HuH-7.5 (cell line): ENCODE data around the gene PUSL1.

Source experiments
- DNase-seq: peaks from one replicate; pipeline ENCODE4 v3.0.0; 2011; ENCODE audit warnings: low spot score

The PUSL1 gene

DNA sequence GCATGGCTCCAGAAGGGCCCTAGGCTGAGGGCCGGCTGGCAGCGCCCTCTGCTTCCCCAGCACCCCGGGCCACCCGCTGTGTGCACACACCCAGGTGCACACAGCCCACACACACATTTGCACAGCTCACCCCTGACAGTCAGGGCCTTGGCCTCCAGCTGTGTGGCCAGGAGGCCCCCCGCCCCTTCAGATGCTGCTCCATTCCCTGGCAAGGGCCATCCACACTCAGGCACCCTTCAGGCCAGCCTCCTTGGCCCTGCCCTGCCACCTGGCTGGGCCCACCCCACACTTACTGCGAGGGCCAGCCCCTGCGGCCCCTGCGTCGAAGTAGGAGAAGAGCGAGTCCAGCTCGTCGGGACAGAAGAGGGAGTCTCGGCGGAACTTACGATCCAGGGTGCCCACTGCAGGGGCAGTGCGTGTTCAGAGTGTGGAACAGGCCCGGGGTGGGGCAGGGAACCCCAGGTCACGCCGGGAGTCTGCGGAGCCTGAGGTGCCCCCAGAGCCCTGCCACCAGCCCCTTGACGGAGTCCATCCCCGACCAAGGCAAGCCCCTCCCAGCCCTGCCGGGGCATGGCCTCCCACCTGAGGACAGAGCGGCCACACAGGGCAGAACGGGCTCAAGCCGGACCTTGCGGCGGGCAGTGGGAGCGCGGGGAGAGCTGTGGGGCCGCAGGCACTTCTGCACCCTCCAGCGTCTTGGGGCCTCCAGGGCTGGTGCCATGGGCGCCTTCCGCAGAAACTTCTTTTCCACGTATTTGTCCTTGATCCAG lies 13.1 kb upstream of the PUSL1 start:
- no peak for DNase-seq

DNA sequence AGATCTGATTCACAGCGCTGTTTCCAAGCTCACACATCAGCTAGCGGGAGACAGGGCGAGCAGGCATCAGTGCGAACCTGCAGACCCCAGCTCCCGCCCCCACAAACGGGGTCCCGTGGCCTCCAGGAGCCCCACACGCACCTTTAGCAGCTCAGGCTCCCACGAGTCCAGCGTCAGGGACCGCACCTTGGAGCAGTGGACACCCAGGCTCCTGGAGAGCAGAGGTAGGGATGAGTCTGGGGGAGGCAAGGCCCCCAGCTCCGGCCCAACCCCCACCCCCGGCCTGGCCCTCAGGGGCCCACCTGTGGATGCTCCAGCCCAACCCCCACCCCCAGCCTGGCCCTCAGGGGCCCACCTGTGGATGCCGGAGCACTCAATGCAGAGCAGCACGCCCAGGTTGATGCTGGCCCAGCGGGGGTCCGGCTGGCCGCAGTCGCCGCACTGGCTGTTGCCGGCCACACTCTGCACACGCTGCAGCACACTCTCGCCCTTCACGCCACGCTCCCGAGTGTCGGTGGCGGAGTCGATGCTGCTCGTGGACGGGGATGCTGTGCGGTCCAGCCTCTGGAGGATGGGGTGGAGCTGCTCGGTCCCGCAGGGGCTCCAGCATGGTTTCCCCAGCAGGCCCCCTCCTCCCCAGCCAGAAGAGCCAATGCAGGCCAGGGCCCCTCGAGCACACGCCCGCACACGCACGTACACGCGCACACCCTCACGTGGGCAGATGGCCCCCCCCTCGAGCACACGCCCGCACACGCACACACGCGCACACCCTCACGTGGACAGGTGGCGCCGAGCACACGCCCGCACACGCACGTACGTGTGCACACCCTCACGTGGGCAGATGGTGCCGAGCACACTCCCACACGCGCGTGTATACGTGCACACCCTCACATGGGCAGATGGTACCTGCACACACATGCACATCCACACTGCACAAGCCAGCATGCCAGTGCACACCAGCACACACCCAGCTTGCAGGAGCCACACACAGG lies 12.0 kb upstream of the PUSL1 start:
- DNase-seq = no peak

DNA sequence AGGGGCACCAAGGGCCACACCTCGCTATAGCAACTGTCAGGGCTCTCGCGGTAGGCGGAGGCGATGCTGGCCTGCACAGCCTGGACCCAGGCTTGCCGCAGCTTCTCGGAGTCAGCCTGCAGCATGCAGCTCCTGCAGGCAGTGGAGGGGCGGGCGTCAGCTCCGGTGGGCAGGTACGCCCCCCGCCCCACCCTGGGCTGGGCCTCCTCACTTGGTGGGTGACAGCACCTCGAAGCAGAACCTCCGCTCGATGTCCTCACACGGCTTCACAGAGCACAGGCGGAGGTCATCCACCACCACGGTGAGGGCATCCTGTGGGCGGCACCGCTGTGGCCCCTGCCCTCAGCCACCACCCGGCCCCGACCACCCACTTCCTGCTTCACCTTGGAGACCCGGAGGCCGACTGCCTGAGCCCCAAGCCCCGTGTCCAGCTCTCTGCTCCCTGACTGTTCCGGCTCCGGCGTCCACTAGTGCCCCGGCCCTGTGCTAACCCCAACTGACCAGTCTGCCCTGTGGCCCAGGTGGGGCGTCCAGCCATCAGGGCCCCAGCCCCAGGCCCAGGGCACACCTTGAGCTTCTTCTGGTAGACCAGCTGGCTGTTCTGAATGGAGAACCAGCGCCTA lies 10.5 kb upstream of the PUSL1 start:
- DNase-seq = no peak

- no peak for DNase-seq
Observed at GRCh38 chr1:1298861-1299685, 9.3 kb upstream of the PUSL1 start.

GRCh38 chr1:1299686-1300351 lies 8.6 kb upstream of the PUSL1 start:
- no peak for DNase-seq

DNA sequence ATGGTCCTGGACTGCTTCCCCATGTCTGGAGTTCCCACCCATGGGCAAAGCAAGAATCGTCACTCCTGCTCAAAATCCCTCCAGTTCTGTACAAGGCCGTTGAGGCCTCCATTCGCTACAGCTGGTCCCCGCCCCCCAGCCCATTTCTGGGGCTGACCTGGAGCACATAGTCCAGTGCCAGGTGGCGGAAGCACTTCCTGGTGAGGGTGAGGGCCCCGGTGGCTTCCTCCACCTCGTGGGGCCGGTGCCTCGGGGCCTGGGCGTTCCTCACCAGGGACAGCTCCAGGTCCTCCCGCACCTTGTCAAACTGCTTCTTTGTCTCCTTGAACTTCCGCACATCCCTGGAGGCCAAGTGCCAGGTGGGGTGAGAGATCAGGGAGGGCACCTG lies 8.1 kb upstream of the PUSL1 start:
- no peak for DNase-seq

DNA sequence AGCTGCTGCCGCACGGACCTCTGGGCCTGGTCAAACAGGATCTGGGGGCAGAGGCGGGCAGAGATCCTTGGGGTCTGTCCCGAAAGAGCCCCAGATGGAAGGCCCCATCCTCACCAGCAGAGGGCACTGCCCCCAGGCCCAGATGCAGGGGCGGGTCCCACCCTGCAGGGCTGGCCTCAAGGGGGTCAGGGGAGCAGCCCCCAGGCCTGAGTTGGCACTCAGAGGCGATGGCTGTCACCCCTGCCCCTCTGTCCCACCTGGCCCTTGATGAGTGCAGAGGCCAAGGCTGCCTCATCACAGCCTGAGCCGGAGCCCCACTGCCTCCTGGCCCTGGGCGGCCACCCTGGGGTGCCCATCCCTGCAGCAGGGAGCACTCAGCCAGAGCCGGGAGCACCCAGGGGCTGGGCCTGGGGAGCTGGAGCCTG lies 6.4 kb upstream of the PUSL1 start:
- peak; percentile 74 for DNase-seq

DNA sequence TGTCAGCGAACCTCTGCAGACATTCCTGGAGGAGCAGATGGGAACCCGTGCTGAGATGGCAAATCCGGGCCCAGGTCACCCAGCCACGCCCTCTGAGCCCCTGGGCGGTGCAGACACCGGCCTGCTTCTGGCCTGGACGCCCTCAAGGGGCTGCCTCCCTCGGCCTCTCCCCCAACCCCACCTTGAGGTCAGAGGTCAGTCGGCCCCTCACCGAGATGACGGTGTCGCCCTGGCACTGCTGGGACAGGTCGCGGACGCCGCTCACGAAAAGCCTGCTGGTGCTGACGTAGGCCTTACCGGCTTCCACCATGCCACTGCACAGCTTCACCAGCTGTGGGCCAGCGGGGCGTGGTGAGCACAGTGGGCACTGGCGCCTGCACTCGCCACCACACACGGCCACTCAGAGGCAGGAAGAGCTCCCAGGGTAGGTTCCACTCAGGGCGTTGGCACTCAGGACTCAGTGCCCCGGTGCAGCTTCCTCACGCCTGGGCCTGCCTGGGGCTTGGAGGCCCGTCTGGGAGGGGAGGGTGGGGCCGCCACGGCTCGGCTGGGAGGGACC lies 5.4 kb upstream of the PUSL1 start:
- no peak for DNase-seq

GRCh38 chr1:1303736-1304135 lies 4.7 kb upstream of the PUSL1 start:
- DNase-seq = no peak

- DNase-seq = no peak
Observed at GRCh38 chr1:1304331-1305299, 3.8 kb upstream of the PUSL1 start.

GRCh38 chr1:1305300-1306069 lies 2.9 kb upstream of the PUSL1 start:
- no peak for DNase-seq

DNA sequence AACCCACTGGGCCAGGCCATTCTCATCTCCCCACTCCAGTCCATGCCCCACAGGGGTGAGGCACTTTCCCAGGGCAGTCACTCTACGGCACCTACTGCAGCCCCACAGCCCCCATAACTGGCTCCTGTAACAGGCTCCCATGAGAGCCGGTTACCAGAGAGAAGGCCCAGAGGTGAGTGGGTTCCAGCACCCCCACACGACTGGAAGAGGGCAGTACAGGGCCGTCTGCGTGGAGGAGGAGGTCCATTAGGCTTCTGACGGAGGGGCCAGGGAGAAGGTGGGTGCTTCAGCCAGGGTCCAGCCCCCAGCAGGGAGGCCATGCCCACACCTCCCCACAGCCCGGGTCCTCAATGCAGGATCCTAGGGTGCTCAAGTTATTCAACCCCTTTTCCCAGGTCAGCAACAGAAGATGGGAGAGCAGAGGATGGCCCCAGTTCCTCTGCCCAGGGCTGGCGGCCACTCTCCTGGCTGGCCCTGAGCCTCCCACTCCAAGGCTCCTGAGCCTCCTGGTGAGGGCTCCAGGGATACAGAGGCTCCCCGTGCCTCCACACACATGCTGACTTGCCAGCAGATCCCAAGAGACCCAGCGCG lies 2.2 kb upstream of the PUSL1 start:
- no peak for DNase-seq

DNA sequence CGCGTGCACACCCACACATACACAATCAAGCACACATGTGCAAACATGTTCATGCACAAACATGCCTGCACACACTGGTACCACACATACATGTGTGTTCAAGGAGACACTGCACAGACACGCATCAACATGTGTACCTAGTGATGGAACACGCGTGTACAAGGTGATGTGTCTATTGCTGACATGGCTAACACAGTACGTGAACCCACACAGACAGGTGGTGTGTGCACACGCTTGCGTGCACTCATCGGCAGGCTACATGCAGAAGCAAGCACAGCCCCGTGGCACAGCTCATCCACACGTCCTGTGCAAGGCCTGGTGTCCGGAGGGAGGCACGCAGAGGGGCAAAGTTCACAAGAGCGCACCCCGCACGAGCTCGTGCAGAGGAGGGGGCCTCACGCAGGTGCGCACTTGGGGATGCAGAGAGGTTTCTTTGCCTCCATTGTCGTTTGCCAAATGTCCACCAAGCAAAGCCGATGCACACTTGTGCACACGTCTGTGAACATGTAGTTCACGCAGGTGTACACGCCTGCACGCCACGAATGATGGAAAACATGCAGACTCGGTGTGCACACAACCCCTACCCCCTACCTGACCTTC lies 1.6 kb upstream of the PUSL1 start:
- no peak for DNase-seq

- peak; percentile 71 for DNase-seq
Observed at GRCh38 chr1:1307261-1307922, 1.0 kb upstream of the PUSL1 start.

DNA sequence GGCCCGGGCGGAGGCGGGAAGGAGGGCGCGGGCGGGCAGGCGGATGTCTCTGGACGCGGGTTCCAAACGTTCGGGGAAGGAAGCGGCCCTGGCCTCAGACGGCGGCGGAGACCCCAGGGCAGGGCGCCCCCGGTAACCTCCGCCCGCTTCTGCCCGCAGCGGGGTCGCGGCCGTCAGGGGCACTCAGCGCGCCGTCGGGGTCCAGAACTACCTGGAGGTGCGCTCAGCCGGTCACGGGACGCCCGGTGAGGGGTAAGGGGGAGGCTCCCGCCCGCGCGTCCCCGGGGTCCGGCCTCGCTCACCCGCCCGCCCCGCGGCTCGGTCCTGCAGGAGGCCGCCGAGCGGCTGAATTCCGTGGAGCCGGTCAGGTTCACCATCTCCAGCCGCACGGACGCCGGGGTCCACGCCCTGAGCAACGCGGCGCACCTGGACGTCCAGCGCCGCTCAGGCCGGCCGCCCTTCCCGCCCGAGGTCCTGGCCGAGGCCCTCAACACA lies 406 bp downstream of the PUSL1 start:
- no peak for DNase-seq

- no peak for DNase-seq
Observed at GRCh38 chr1:1309251-1310108, 1.1 kb downstream of the PUSL1 start.

DNA sequence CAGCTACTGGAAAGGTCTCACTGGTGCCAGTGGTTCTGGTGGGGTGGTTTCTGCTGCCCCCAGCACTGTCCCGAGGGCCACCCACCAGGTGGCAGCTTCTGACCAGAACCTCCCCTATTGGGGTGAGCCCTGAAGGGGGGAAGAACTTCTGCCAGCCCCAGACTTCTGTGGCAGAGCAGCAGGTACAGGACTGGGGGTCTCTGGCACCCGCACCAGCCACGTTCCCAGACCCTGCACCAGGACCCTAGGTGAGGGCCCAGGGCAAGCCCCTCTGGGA lies 1.6 kb downstream of the PUSL1 start:
- no peak for DNase-seq
